HG03139 (cell line): ENCODE results near the gene PSMC3.
A peak's percentile ranks its signal among the peaks of the same experiment; 100 is the strongest.

Source experiments
- ATAC-seq: cut with Tn5 transposase; IDR thresholded peaks from one replicate; pipeline ENCODE4 v1.9.1; 2021; ENCODE audit not compliant: unreplicated experiment

Gene PSMC3

GRCh38 chr11:47395223-47396048 lies 30.8 kb downstream of the PSMC3 start:
- ATAC-seq = no peak

- ATAC-seq = peak; percentile 65
Measured at GRCh38 chr11:47394322-47395222, 31.7 kb downstream of the PSMC3 start.

- no peak for ATAC-seq
Measured at GRCh38 chr11:47394050-47394321, 32.3 kb downstream of the PSMC3 start.

- ATAC-seq = no peak
Measured at GRCh38 chr11:47393163-47394049, 32.8 kb downstream of the PSMC3 start.

GRCh38 chr11:47392546-47393162 lies 33.6 kb downstream of the PSMC3 start:
- ATAC-seq = no peak

GRCh38 chr11:47391711-47392432 lies 34.4 kb downstream of the PSMC3 start:
- ATAC-seq = no peak

GRCh38 chr11:47391077-47391583 lies 35.1 kb downstream of the PSMC3 start:
- no peak for ATAC-seq

GRCh38 chr11:47390422-47390760 lies 35.8 kb downstream of the PSMC3 start:
- no peak for ATAC-seq

- ATAC-seq = no peak
Measured at GRCh38 chr11:47389577-47390421, 36.4 kb downstream of the PSMC3 start.

- no peak for ATAC-seq
Measured at GRCh38 chr11:47388697-47389576, 37.3 kb downstream of the PSMC3 start.

- no peak for ATAC-seq
Measured at GRCh38 chr11:47387944-47388696, 38.1 kb downstream of the PSMC3 start.

GRCh38 chr11:47384498-47384897 lies 41.7 kb downstream of the PSMC3 start:
- no peak for ATAC-seq

GRCh38 chr11:47383071-47383470 lies 43.2 kb downstream of the PSMC3 start:
- ATAC-seq = no peak

GRCh38 chr11:47380078-47380477 lies 46.2 kb downstream of the PSMC3 start:
- ATAC-seq = no peak

GRCh38 chr11:47379317-47379716 lies 46.9 kb downstream of the PSMC3 start:
- no peak for ATAC-seq

- ATAC-seq = peak; percentile 10
Measured at GRCh38 chr11:47378836-47379170, 47.4 kb downstream of the PSMC3 start.

- peak; percentile 66 for ATAC-seq
Measured at GRCh38 chr11:47378010-47378835, 48.0 kb downstream of the PSMC3 start, which contains the start of gene SPI1. SPI1 (minus strand) TSS chr11:47378547; CDS start chr11:47378353, 194 bp downstream.
